ENCODE data around the gene CLUH.

DNA sequence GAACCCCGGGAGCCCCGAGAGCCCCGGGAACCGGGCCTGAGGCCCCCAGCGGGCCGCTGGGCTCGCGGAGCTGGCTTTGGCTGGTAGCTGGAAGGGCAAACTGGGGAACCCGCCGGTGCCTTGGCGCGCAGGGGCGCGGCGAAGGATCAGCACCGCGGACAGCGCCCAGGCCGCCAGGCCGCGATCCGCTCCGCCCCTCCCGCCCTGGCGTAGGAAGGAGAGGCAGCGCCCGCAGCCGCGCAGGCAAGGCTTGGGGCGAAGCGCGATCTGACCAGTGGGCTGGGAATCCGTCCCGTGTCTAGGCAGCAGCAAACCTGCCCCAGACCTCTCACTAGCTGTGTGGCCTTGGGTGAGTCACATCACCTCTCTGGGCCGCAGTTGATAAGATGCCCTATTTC, 38.2 kb upstream of the CLUH start:
- no peak for TF ChIP-seq EZH2phosphoT487 (IDR thresholded peaks at IDR 0.05; ENCODE audit: borderline replicate concordance, low read length)
- TF ChIP-seq, protein P1, sequence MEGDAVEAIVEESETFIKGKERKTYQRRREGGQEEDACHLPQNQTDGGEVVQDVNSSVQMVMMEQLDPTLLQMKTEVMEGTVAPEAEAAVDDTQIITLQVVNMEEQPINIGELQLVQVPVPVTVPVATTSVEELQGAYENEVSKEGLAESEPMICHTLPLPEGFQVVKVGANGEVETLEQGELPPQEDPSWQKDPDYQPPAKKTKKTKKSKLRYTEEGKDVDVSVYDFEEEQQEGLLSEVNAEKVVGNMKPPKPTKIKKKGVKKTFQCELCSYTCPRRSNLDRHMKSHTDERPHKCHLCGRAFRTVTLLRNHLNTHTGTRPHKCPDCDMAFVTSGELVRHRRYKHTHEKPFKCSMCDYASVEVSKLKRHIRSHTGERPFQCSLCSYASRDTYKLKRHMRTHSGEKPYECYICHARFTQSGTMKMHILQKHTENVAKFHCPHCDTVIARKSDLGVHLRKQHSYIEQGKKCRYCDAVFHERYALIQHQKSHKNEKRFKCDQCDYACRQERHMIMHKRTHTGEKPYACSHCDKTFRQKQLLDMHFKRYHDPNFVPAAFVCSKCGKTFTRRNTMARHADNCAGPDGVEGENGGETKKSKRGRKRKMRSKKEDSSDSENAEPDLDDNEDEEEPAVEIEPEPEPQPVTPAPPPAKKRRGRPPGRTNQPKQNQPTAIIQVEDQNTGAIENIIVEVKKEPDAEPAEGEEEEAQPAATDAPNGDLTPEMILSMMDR (IDR thresholded peaks at IDR 0.05; ENCODE audit: low read depth, low read length, poor library complexity, severe bottlenecking): no peak

Measured in DOHH2 (cell line).